Liver (tissue), 3 donors: ENCODE measurements around the gene ID3.

Experiments
- CTCF ChIP-seq: fragments of 150-350 bp; IDR thresholded peaks from 2 replicates; pipeline ENCODE4 v1.5.1; 2017; ENCODE audit warnings: improper control_type of control experiment, low read depth, low read length; ENCODE audit not compliant: missing input control
- FOXA1 ChIP-seq: IDR thresholded peaks from 2 replicates; pipeline ENCODE4 v1.6.1; 2016; ENCODE audit warnings: antibody characterized with exemption
- GABPA ChIP-seq, 2 donors: IDR thresholded peaks in 1 of 2; conservative IDR thresholded peaks in 1 of 2; 2 replicates each; pipeline ENCODE4 v1.6.1; 2016; ENCODE audit warnings: antibody characterized with exemption in 2 of 2, mild to moderate bottlenecking in 1 of 2, moderate library complexity in 1 of 2
- JUND ChIP-seq, 2 donors: IDR thresholded peaks; 2 replicates each; pipeline ENCODE4 v1.6.1; 2016; ENCODE audit warnings: antibody characterized with exemption in 2 of 2
- MAX ChIP-seq: IDR thresholded peaks from 2 replicates; pipeline ENCODE4 v1.6.1; 2016; ENCODE audit warnings: antibody characterized with exemption
- RXRA ChIP-seq, 2 donors: IDR thresholded peaks; 2 replicates each; pipeline ENCODE4 v1.6.1; 2017 to 2018; ENCODE audit warnings: antibody characterized with exemption in 2 of 2, mild to moderate bottlenecking in 1 of 2
- YY1 ChIP-seq: IDR thresholded peaks from 2 replicates; pipeline ENCODE4 v1.6.1; 2016; ENCODE audit warnings: antibody characterized with exemption, mild to moderate bottlenecking
- donor health status: healthy.
- donor health status: healthy.

- no peak for TF ChIP-seq JUND (IDR thresholded peaks at IDR 0.05)
- TF ChIP-seq CTCF: no peak
- TF ChIP-seq MAX: no peak
- TF ChIP-seq GABPA (IDR thresholded peaks at IDR 0.05 in 1 of 2, conservative IDR thresholded peaks at IDR 0.05 in 1 of 2): no peak
- TF ChIP-seq RXRA (IDR thresholded peaks at IDR 0.05): no peak
- no peak for TF ChIP-seq YY1
- no peak for TF ChIP-seq FOXA1
These were observed 35.6 kb upstream of the ID3 start for GRCh38 chr1:23594927-23595353.
